ENCODE data around the gene FHIT.
"Not testable (repeated sequence)": the region's sequence is repeated elsewhere in the genome, so short reads cannot be mapped to it uniquely, and the experiment has no call there.

Gene FHIT

GRCh38 chr3:60920519-60920918 is 330.7 kb downstream of the FHIT start:
- no peak for DNase-seq (ENCODE audit: low read depth)

- no peak for DNase-seq (ENCODE audit: low read depth)
Observed at GRCh38 chr3:60919296-60919695, 332.0 kb downstream of the FHIT start.

- no peak for DNase-seq (ENCODE audit: low read depth)
Observed at GRCh38 chr3:60917141-60917540, 334.1 kb downstream of the FHIT start.

- no peak for DNase-seq (ENCODE audit: low read depth)
Observed at GRCh38 chr3:60916546-60916945, 334.7 kb downstream of the FHIT start.

- no peak for DNase-seq (ENCODE audit: low read depth)
Observed at GRCh38 chr3:60913474-60913873, 337.8 kb downstream of the FHIT start.

- DNase-seq (ENCODE audit: low read depth): no peak
Observed at GRCh38 chr3:60912876-60913275, 338.4 kb downstream of the FHIT start.

- DNase-seq (ENCODE audit: low read depth): no peak
Observed at GRCh38 chr3:60912142-60912541, 339.1 kb downstream of the FHIT start.

- no peak for DNase-seq (ENCODE audit: low read depth)
Observed at GRCh38 chr3:60909526-60909925, 341.7 kb downstream of the FHIT start.

GRCh38 chr3:60906283-60906682 is 345.0 kb downstream of the FHIT start:
- DNase-seq (ENCODE audit: low read depth): no peak

GRCh38 chr3:60898321-60898720 is 352.9 kb downstream of the FHIT start:
- no peak for DNase-seq (ENCODE audit: low read depth)

- DNase-seq (ENCODE audit: low read depth): no peak
Observed at GRCh38 chr3:60893946-60894345, 357.3 kb downstream of the FHIT start.

- no peak for DNase-seq (ENCODE audit: low read depth)
Observed at GRCh38 chr3:60890226-60890625, 361.0 kb downstream of the FHIT start.

- DNase-seq (ENCODE audit: low read depth): not testable (repeated sequence)
Observed at GRCh38 chr3:60888952-60889351, 362.3 kb downstream of the FHIT start.

GRCh38 chr3:60887574-60887973 is 363.7 kb downstream of the FHIT start:
- DNase-seq (ENCODE audit: low read depth): no peak

GRCh38 chr3:60886518-60886917 is 364.7 kb downstream of the FHIT start:
- no peak for DNase-seq (ENCODE audit: low read depth)

- no peak for DNase-seq (ENCODE audit: low read depth)
Observed at GRCh38 chr3:60884005-60884404, 367.2 kb downstream of the FHIT start.

GRCh38 chr3:60877188-60877587 is 374.1 kb downstream of the FHIT start:
- DNase-seq (ENCODE audit: low read depth): no peak

GRCh38 chr3:60870396-60870795 is 380.9 kb downstream of the FHIT start:
- DNase-seq (ENCODE audit: low read depth): no peak

GRCh38 chr3:60867200-60867599 is 384.1 kb downstream of the FHIT start:
- DNase-seq (ENCODE audit: low read depth): no peak

GRCh38 chr3:60856257-60857046 is 394.8 kb downstream of the FHIT start:
- DNase-seq (ENCODE audit: low read depth): no peak

GRCh38 chr3:60855250-60855649 is 396.0 kb downstream of the FHIT start:
- no peak for DNase-seq (ENCODE audit: low read depth)

- DNase-seq (ENCODE audit: low read depth): no peak
Observed at GRCh38 chr3:60854791-60855190, 396.5 kb downstream of the FHIT start.

- DNase-seq (ENCODE audit: low read depth): no peak
Observed at GRCh38 chr3:60847791-60848190, 403.5 kb downstream of the FHIT start.

- no peak for DNase-seq (ENCODE audit: low read depth)
Observed at GRCh38 chr3:60844256-60844655, 407.0 kb downstream of the FHIT start.
